Stimulated activated CD8-positive, alpha-beta memory T cell treated with anti-CD3 and anti-CD28 coated beads, Interleukin-4, amount 100 ng/mL, for 1 hour (primary cell): Measurements from ENCODE around the gene SMCO4.
"Not testable (repeated sequence)": the region's sequence is repeated elsewhere in the genome, so short reads cannot be mapped to it uniquely, and the experiment has no call there.

ENCODE experiments used
- DNase-seq, 2 donors: peaks; one replicate each; pipeline ENCODE4 v3.0.0-alpha.2; 2020; ENCODE audit warnings: low read depth in 2 of 2, low spot score in 1 of 2

Gene SMCO4, protein sequence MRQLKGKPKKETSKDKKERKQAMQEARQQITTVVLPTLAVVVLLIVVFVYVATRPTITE

GRCh38 chr11:93543292-93543977 is at the start of gene SMCO4:
TSS of gene SMCO4 (minus strand) at chr11:93543391. CDS start at chr11:93479189, 64,202 bp downstream.
- DNase-seq: peak in 1 of 2 donors; percentile 29

DNA sequence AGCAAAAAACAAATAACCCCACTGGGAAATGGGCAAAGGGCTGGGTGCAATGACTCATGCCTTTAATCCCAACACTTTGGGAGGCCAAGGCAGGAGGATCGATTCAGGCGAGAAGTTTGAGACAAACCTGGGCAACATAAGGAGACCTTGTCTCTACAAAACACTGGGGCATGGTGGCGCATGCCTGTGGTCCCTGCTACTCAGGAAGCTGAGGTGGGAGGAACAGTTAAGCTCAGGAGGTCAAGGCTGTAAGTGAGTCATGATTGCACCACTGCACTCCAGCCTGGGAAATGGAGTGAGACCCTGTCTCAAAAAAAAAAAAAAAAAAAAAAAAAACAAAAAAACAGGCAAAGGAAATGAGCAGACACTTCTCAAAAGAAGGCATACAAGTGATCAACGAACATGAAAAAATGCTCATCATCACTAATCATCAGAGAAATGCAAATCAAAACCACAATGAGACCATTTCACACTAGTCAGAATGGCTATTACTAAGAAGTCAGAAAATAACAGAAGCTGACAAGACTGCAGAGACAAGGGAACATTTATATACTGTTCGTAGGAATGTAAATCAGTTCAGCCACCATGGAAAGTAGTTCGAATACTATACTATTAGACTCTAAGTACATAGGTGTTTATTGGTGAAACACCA is 48.2 kb upstream of the SMCO4 start:
- DNase-seq: no peak

DNA sequence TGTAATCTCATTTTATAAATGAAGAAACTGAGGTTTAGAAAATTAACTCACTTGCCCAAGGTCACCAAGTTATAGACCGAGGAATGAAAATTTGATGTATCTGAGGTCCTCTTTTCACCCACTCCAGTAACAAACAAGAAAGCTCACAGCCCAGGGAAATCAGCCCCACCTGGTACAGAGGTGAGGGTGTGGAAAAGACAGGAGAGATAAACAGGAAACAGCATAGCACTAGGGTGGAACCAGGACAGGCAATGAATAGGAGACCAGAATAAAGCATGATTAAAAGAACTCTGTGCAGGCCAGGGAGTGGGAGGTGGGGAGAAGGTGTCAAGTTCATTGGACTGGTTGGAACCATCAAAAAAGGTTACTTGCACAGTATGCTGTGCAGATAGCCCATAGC is 46.2 kb upstream of the SMCO4 start:
- no peak for DNase-seq

- DNase-seq: no peak
These were observed 44.8 kb upstream of the SMCO4 start for GRCh38 chr11:93587858-93588581.

DNA sequence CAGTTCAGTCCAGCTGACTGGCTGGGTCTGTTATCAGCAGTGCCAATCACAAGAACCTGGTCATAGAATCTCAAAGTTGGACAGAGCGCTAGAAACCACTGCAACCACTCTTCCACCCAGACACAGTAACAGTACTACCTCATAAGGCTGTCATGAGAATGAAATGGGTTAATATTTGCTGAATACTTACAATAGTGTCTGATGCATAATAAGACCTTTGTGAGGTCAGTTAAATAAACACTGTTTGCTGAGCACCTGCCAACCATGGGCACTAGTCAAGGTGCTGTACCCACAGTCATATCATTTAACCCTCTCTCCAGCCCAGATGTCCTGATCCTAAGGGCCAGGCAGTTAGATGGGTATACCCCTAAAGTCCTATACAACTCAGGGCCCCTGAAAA is 44.2 kb upstream of the SMCO4 start:
- not testable (repeated sequence) for DNase-seq

DNA sequence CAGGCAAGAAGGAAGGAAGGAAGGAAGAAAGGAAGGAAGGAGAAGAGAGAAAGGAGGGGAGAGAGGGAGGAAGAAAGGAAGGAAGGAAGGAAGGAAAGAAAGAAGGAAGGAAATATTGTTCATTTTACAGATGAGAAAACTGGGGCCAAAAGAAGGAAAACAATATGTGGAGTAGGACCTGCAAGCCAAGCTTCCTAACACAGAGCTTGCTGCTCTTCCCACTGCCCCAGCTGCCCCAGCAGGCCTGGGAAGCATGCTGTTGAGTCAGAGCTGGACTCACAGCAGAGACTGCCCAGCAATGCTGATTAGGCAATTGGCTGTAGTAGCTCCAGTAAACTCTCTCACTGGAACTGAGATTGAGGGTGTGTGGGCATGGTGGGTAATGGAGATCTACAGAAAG is 42.6 kb upstream of the SMCO4 start:
- no peak for DNase-seq

- DNase-seq: no peak
These were observed 40.3 kb upstream of the SMCO4 start for GRCh38 chr11:93583490-93583889.

GRCh38 chr11:93579187-93579751 is 36.1 kb upstream of the SMCO4 start:
- no peak for DNase-seq

DNA sequence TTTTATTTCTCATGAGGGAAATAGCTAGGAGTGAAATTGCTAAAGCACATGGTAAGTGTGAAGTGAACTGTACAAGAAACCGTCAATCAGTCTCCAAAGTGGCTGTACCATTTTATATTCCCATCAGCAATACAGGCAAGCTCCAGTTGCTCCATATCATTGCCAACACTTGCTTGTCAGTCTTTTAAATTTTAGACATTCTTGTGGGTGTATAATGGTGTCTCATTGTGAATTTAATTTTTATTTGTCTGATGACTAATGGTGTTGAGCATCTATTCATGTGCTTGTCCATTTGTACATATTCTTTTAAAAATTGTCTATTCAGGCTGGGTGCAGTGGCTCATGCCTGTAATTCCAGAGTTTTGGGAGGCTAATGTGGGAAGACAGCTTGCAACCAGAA is 34.1 kb upstream of the SMCO4 start:
- no peak for DNase-seq

DNA sequence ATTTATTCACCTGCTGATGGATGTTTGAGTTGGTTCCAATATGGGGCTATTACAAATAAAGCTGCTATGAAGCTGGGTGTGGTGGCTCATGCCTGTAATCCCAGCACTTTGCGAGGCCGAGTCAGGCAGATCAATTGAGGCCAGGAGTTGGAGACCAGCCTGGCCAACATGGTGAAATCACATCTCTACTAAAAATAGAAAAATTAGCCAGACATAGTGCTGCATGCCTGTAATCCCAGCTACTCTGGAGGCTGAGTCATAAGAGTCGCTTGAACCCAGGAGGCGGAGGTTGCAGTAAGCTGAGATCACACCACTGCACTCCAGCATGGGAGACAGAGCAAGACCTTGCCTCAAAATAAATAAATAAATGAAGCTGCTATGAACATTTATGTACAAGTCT is 33.7 kb upstream of the SMCO4 start:
- DNase-seq: not testable (repeated sequence)

GRCh38 chr11:93574638-93575220 is 31.5 kb upstream of the SMCO4 start:
- no peak for DNase-seq

- no peak for DNase-seq
These were observed 30.0 kb upstream of the SMCO4 start for GRCh38 chr11:93573184-93573583.

DNA sequence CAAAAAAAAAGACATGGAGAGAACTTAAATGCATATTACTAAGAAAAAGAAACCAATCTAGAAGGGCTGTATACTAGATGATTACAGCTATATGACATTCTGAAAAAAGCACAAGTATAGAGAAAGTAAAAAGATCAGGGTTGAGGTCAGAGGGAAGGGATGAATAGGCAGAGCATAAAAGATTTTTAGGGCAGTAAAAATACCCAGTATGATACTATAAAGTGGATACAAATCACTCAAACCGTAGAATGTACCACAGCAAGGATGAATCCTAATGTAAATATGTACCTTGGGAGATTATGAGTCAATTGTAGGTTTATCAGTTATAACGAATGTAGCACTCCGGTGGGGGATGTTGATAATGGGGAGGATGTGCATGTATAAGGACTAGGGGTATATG is 29.4 kb upstream of the SMCO4 start:
- DNase-seq: no peak

- DNase-seq: no peak
These were observed 29.0 kb upstream of the SMCO4 start for GRCh38 chr11:93572171-93572570.

DNA sequence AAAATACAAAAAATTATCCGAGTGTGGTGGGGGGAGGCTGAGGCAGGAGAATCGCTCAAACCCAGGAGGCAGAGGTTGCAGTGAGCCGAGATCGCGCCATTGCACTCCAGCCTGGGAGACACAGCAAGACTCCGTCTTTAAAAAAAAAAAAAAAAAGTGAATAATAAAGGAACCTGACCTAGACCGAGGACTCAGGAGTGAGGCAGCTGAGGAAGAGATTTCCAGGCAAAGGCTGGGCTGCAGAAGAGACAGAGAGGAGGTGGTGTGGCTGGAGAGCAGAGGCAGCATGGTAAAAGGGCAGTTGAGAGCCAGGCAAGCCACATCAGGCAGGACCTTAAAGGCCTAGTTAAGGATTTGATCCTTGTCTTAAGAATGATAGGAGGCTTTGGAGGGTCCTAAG is 28.4 kb upstream of the SMCO4 start:
- DNase-seq: no peak

- no peak for DNase-seq
These were observed 27.7 kb upstream of the SMCO4 start for GRCh38 chr11:93570759-93571413.

- no peak for DNase-seq
These were observed 26.3 kb upstream of the SMCO4 start for GRCh38 chr11:93569496-93569895.

DNA sequence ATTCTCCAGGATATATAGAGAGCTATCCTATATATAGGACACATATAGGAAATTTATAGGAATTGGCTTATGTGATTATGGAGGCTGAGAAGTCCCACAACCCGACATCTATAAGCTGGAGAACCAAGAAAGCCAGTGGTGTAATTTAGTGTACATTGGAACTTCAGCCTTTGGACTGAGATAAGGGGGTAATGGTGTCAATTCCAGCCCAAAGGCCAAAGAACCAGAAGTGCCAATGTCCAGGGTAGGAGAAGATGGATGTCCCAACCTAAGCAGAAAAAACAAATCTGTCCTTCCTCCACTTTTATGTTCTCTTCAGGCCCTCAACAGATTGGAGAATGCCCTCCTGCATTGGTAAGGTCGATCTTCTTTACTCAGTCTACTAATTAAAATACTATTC is 25.5 kb upstream of the SMCO4 start:
- DNase-seq: no peak

DNA sequence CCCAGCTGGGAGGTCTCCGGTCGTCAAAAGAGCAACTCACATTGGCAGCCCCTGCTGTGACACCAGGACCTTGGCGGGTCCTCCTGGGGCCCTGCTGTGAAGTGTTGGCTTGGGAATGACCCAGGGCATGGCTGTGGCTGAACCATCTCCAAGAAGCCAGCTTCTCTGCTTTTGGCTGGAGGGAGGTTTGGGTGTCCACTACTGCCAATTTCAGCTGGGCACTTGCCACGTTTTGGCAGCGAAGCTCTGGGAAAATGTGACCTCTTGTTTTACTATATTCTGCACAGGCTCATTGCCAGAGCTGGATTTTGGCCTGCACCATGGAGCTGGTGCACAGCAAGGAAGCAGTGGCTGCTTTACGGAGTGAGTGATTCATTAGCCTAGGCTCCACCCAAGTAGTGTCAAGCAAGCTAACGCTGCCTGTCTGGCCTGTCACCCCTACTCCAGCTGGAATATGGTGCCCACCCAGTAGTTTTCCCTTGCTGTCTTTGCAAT is 24.3 kb upstream of the SMCO4 start:
- no peak for DNase-seq

- no peak for DNase-seq
These were observed 21.7 kb upstream of the SMCO4 start for GRCh38 chr11:93564895-93565294.

- DNase-seq: no peak
These were observed 20.7 kb upstream of the SMCO4 start for GRCh38 chr11:93563857-93564256.
